Measurements from ENCODE around the gene PDE9A. TPM values are rescaled to one million over a fixed set of nuclear protein-coding genes. Genes with fewer than 3 reads are reported as not detected.

PDE9A gene
- total and polyA plus RNA-seq, 2 of the 4 experiments (the other 2 are of a cell fraction): 0.89 to 0.90 TPM

- Histone ChIP-seq H3K18ac (ENCODE audit: low read depth, low read length) (no peak overlapping the region), H3K4me3 (ENCODE audit: insufficient read depth, low read depth, low read length) (no peak overlapping the region), H3K4me2 (ENCODE audit: low read depth, low read length) (no peak overlapping the region), H4K20me1 (ENCODE audit: insufficient read depth, low read length) (no peaks in the 10 kb centered on the region), H3K14ac (replicated peaks; ENCODE audit: low read depth, low read length) (no peak overlapping the region), H3K9ac (ENCODE audit: low read depth, low read length) (no peak overlapping the region), H3K79me1 (ENCODE audit: low read depth in 1 of 2, low read length in 2 of 2) (no peaks in the 10 kb centered on the region), H2AK5ac (ENCODE audit: low read depth, low read length) (no peak overlapping the region), H3K9me1 (ENCODE audit: insufficient read depth, low read length) (peaks cover 3% of the 10 kb centered on the region; the same call in 1 of the 2 replicates), H2BK120ac (ENCODE audit: low read depth, low read length) (no peak overlapping the region), H3K56ac (ENCODE audit: extremely low read depth, insufficient read depth, low read length) (no peak overlapping the region), H2AK9ac (replicated peaks; ENCODE audit: low read depth, low read length, poor library complexity) (no peak overlapping the region), H2BK15ac (ENCODE audit: low read depth, low read length) (no peak overlapping the region), H2BK20ac (ENCODE audit: low read depth, low read length) (no peak overlapping the region), H3K9me3 (ENCODE audit: control insufficient read depth, insufficient read depth, low read length) (peaks cover 2% of the 10 kb centered on the region; the same call in 1 of the 2 replicates), H4K91ac (ENCODE audit: insufficient read depth, low read depth, low read length) (no peak overlapping the region), H2BK5ac (ENCODE audit: low read depth, low read length, poor library complexity, severe bottlenecking) (no peak overlapping the region), H3K36me3 (ENCODE audit: control insufficient read depth, insufficient read depth, low read length) (no peaks in the 10 kb centered on the region), H3K23ac (ENCODE audit: low read depth, low read length) (no peak overlapping the region), H3K4ac (ENCODE audit: low read depth, low read length) (no peak overlapping the region), H2AFZ (replicated peaks; ENCODE audit: low read length, poor library complexity) (no peak overlapping the region), H3K27ac (ENCODE audit: insufficient read depth, low read length) (no peak overlapping the region), H4K5ac (ENCODE audit: low read depth, low read length) (no peak overlapping the region), H3K27me3 (ENCODE audit: control insufficient read depth, insufficient read depth, low read length) (peaks cover 31% of the 10 kb centered on the region), H3K4me1 (ENCODE audit: control insufficient read depth, insufficient read depth, low read length) (no peaks in the 10 kb centered on the region), H4K8ac (ENCODE audit: low read depth in 2 of 2, low read length in 2 of 2) (no peak overlapping the region)
- in situ Hi-C loops (cut with MboI; ENCODE audit: low sequenced_read_pairs) (no loop called here), intact Hi-C loops (cut with micrococcal nuclease) (loop anchor here (10.0 kb wide), 2 partner anchors 155 to 665 kb away; partner anchors contain the start of gene PDE9A), dilution Hi-C loops (cut with HindIII; ENCODE audit: low sequenced_read_pairs, unreplicated experiment) (no loop called here)
- no TSS peak for BruUV-seq (replicated peaks)
- no peak for ATAC-seq (ENCODE audit: low read depth)
- DNase-seq: no peak
- WGBS, 2 experiments (ENCODE audit: extremely low coverage in 2 of 2, insufficient read length in 1 of 2): 59% methylated on average over 13 of the region's 18 CpGs; no CpG with 5 or more reads in 1 of the 2 experiments
- TF ChIP-seq MAZ (IDR thresholded peaks at IDR 0.05; ENCODE audit: borderline replicate concordance, low read depth, low read length) (no peak), ELK1 (IDR thresholded peaks at IDR 0.05; ENCODE audit: borderline replicate concordance, low read depth, low read length) (no peak), FOS (IDR thresholded peaks at IDR 0.05; ENCODE audit: low read depth, low read length) (no peak), RAD21 (IDR thresholded peaks at IDR 0.05; ENCODE audit: low read length) (no peak), CTCF (conservative IDR thresholded peaks at IDR 0.05; ENCODE audit: low read depth, low read length) (no peak), MXI1 (IDR thresholded peaks at IDR 0.05; ENCODE audit: borderline replicate concordance, low read depth, low read length) (no peak), NFE2L2 (IDR thresholded peaks at IDR 0.05; ENCODE audit: low read depth, low read length) (no peak), POLR2A (IDR thresholded peaks at IDR 0.05; ENCODE audit: low read depth, low read length) (no peak), CHD1 (IDR thresholded peaks at IDR 0.05; ENCODE audit: low read depth, low read length) (no peak)
- ChIA-PET CTCF (no interaction called here), POLR2A (ENCODE audit: unreplicated experiment) (no interaction called here)
Measured at GRCh38 chr21:42809577-42810475, 156.4 kb downstream of the PDE9A start.
